Astrocyte of the hippocampus (primary cell): ENCODE data around the gene ZSCAN5A.
"Not testable (repeated sequence)": the region's sequence is repeated elsewhere in the genome, so short reads cannot be mapped to it uniquely, and the experiment has no call there.

Experiments used
- DNase-seq: peaks from one replicate; pipeline ENCODE4 v3.0.0; 2011; ENCODE audit warnings: low read depth, low spot score

The ZSCAN5A gene

GRCh38 chr19:56315077-56315828, 614 bp upstream of the ZSCAN5A start:
- DNase-seq: peak; percentile 99

DNA sequence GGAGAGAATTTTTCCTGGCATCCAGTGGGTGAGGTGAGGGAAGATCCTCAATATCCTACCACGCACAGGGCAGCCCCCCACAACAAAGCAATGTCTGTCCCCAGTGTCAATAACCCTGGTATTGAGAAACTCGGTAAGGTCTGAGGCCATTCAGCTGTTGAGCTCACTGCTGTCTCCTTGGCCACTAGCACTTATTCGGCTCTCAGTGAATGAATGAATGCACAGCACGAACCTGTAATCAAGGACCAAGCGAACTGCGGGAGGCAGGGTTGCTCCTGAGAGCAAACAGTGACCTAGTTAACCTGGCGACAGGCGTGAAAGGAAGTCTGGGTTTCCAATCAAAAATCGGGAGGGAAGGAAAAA, 640 bp downstream of the ZSCAN5A start:
- DNase-seq: no peak

DNA sequence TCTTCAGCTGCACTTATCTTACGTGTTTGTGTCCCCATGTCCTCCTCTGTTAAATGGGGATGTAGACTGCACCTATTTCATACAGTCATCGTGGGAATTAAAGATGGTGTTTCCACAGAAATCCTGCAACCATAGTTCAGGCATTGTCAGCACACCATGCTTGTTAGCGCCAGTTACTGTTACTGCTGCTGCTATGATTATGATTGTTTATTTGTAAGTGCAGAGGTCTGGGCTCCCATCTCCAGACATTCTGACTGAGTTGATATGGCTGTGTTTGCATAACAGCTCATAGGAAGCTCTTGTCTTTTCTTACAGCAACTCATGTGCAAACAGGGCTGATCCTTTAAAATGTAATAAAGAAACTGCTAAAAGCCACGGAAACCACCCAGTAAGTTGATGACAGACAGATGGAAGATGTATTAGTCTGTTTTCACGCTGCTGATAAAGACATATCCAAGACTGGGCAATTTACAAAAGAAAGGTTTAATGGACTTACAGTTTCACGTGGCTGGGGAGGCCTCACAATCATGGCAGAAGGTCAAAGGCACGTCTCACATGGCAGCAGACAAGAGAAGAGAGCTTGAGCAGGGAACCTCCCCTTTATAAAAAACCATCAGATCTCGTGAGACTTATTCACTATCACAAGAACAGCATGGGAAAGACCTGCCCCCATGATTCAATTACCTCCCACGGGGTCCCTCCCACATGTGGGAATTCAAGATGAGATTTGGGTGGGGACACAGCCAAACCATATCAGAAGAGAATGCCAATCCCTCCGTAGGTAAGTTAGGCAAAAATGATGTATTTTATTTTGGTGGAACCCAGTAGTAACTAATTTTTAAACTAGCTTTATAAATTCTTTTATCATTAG, 1.6 kb downstream of the ZSCAN5A start:
- DNase-seq: no peak

DNA sequence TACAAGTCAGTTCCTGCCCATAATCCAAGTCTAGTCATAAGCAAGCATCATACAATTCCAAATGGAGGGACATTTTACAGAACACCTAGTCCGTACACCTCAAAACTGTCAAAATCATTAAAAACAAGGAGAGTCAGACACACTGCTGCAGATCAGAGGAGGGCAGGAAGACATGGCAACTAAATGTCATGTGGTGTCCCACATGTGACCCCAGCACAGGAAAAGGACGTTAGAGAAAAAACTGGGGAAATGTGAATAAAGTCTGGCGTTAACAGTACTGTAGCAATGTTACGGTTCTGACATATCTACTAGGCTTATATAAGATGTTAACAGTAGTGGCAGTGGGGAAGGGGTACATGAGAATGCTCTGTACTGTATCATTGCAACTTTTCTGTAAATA, 2.3 kb downstream of the ZSCAN5A start:
- DNase-seq: no peak

- DNase-seq: no peak
Measured at GRCh38 chr19:56310462-56310861, 4.2 kb downstream of the ZSCAN5A start.

DNA sequence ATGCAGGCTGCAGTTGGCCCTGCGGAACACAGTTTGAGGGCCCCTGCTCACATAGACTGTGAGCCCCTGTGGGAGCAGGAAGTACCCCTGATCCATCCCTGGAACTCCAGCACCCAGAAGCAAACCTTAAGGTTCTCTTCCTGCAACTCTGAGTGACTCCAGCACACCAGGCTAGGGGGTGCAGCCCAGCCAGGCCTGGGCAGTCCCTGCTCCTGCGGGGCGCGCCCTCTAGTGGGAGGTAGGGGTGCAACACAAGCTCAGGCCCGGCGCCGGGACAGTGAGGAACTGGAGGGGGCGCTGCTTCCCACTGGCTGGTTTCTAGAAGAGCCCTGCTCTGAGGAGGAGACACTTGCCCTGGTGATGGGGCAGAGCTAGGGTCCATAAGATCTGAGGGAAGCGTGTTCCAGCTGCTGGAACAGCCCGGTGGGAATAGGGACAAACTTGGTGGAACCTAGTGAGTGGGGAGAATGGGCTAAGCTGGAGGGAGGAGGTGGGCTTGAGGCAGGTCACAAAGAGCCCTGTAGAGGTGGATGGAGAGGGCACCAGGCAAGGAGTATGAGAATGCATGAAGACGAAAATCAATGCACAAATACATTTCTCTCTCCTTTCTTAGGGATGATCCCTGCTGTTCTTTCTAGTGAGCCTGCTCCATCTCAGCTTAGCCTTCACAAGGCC, 5.0 kb downstream of the ZSCAN5A start:
- DNase-seq: peak; percentile 25

GRCh38 chr19:56308792-56309191, 5.8 kb downstream of the ZSCAN5A start:
- DNase-seq: no peak

DNA sequence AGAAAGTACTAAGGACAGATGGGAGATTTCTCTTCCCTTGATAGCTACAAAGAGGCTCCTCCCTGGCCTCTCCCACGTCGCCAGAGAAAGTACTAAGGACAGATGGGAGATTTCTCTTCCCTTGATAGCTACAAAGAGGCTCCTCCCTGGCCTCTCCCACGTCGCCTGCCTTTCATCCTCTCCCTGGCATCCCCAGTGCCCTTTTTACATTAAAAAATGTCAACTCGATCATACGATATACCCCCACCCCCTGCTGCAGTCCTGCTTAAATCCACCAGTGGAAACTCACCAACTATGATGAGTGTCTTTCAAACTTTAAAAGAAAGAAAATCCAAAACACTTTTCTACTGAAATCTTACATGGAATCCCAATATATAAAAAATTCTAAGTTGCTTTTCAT, 7.6 kb downstream of the ZSCAN5A start:
- not testable (repeated sequence) for DNase-seq

- DNase-seq: no peak
Measured at GRCh38 chr19:56306016-56306415, 8.6 kb downstream of the ZSCAN5A start.

DNA sequence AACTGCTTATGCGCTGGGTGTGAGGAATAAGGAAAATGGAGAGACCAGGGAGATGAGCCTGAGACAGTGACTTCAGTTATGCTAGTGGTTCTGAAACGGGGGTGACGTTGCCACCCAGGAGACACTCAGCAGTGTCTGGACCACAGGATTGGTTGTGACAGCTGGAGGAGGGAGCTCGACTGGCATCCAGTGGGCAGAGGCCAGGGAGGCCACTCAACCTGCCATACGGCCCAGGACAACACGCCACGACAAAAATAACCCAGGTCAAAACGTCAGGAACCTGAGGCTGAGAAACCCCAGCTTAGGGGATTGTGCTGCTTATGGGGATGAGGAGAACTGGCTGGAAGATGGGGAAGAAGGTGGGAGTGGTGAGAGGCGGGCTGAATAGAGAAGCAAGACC, 10.4 kb downstream of the ZSCAN5A start:
- DNase-seq: no peak

GRCh38 chr19:56301886-56302620, 12.6 kb downstream of the ZSCAN5A start:
- DNase-seq: no peak

DNA sequence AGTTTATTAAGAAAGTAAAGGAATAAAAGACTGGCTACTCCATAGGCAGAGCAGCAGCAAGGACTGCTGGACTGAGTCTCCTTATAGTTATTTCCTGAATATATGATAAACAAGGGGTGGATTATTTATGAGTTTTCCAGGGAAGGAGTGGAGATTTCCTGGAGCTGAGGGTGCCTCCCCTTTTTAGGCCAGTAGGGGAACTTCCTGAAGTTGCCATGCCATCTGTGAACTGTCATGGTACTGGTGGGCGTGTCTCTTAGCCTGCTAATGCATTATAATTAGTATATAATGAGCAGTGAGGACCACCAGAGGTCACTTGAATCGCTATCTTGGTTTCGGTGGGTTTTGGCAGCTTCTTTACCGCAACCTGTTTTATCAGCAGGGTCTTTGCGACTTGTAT, 13.5 kb downstream of the ZSCAN5A start:
- no peak for DNase-seq

DNA sequence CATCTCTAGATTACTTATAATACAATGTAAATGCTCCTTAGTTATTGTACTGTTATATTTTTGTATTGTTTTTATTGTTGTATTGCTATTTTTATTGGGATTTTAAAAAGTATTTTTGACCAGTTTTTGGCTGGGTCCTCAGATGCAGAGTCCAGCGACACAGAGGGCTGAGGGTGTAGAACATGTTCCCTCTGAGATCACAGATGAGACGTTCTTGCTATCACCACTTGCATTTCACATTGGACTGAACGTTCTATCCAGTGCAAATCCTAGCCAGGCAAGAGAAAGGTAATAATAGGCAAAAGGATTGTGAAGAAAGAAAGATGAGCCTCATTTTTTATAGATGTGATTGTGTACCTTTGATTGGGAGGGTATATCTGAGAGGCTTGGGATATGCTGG, 15.0 kb downstream of the ZSCAN5A start:
- DNase-seq: no peak

GRCh38 chr19:56297010-56297409, 17.6 kb downstream of the ZSCAN5A start:
- no peak for DNase-seq

GRCh38 chr19:56295531-56296455, 18.8 kb downstream of the ZSCAN5A start:
- DNase-seq: no peak

GRCh38 chr19:56294549-56294948, 20.1 kb downstream of the ZSCAN5A start:
- peak; percentile 73 for DNase-seq

- no peak for DNase-seq
Measured at GRCh38 chr19:56291867-56292266, 22.8 kb downstream of the ZSCAN5A start.

- no peak for DNase-seq
Measured at GRCh38 chr19:56290104-56290503, 24.5 kb downstream of the ZSCAN5A start.

- DNase-seq: no peak
Measured at GRCh38 chr19:56284746-56285145, 29.9 kb downstream of the ZSCAN5A start.

GRCh38 chr19:56282809-56283208, 31.8 kb downstream of the ZSCAN5A start:
- no peak for DNase-seq
